A673 (cell line): ENCODE measurements around the gene GGPS1.

Experiments used
- CTCF ChIP-seq: fragments of 300-800, 200-600 bp; sonication (generic); conservative IDR thresholded peaks from 2 replicates; pipeline ENCODE4 v1.5.1; 2017; ENCODE audit warnings: low read depth, mild to moderate bottlenecking, antibody characterized with exemption, low read length, moderate library complexity, mixed read lengths
- EZH2 ChIP-seq: fragments of 200-600 bp; sonication (generic); IDR thresholded peaks from 2 replicates; pipeline ENCODE4 v1.6.1; 2017; ENCODE audit warnings: borderline replicate concordance, low read depth, mild to moderate bottlenecking, mixed read lengths, antibody characterized with exemption, low read length; ENCODE audit not compliant: poor library complexity, severe bottlenecking

GRCh38 chr1:235290740-235291502, 37.4 kb upstream of the GGPS1 start:
- TF ChIP-seq CTCF (no peak), EZH2 (no peak)
